ENCODE measurements around the gene FLNB.

GRCh38 chr3:58039601-58040000 lies 31.4 kb downstream of the FLNB start:
- TF ChIP-seq EZH2 (optimal IDR thresholded peaks at IDR 0.05; ENCODE audit: low read depth, low read length) (no peak), CTCF (IDR thresholded peaks at IDR 0.05; ENCODE audit: low read length) (no peak), EZH2phosphoT487 (IDR thresholded peaks at IDR 0.05; ENCODE audit: low read length) (no peak)
